Astrocyte (in vitro differentiated cells and primary cell): ENCODE measurements around the gene MRI1. TPM values are rescaled to one million over a fixed set of nuclear protein-coding genes. Genes with fewer than 3 reads are reported as not detected.

ENCODE experiments used
- DNase-seq: peaks from one replicate; pipeline ENCODE4 v3.0.0-alpha.2; 2010; ENCODE audit warnings: low read depth
- FAIRE-seq: peaks from 2 replicates; lab custom pipeline; 2011; peaks lifted over from hg19 to GRCh38; lab: Jason Lieb, UNC
- H2AFZ ChIP-seq: 2 replicates; pipeline ENCODE4 v1.6.0; 2012; ENCODE audit warnings: low read depth, low read length, inconsistent platforms
- H3K27ac ChIP-seq: 2 replicates; pipeline ENCODE4 v1.5.1; 2011; ENCODE audit warnings: low read depth, low read length, inconsistent platforms
- H3K27me3 ChIP-seq: 2 replicates; pipeline ENCODE4 v1.6.0; 2011; ENCODE audit warnings: low read length, inconsistent platforms; ENCODE audit not compliant: insufficient read depth
- H3K36me3 ChIP-seq: 2 replicates; pipeline ENCODE4 v1.5.1; 2011; ENCODE audit warnings: low read length, inconsistent platforms; ENCODE audit not compliant: insufficient read depth
- H3K4me1 ChIP-seq: 2 replicates; pipeline ENCODE4 v1.5.1; 2011; ENCODE audit warnings: low read length, inconsistent platforms; ENCODE audit not compliant: insufficient read depth
- H3K4me2 ChIP-seq: 2 replicates; pipeline ENCODE4 v1.6.0; 2012; ENCODE audit warnings: low read length, inconsistent platforms
- H3K4me3 ChIP-seq: 2 replicates; pipeline ENCODE4 v1.5.1; 2011; ENCODE audit warnings: low read depth, mild to moderate bottlenecking, low read length, inconsistent platforms; ENCODE audit not compliant: insufficient read depth
- H3K79me2 ChIP-seq: 2 replicates; pipeline ENCODE4 v1.6.0; 2012; ENCODE audit warnings: mild to moderate bottlenecking, low read length, inconsistent platforms; ENCODE audit not compliant: insufficient read depth
- H3K9ac ChIP-seq: 2 replicates; pipeline ENCODE4 v1.6.0; 2012; ENCODE audit warnings: mild to moderate bottlenecking, low read length, inconsistent platforms
- H3K9me3 ChIP-seq: 2 replicates; pipeline ENCODE4 v1.5.1; 2012; ENCODE audit warnings: low read depth, mild to moderate bottlenecking, low read length, inconsistent platforms; ENCODE audit not compliant: insufficient read depth
- H4K20me1 ChIP-seq: 2 replicates; pipeline ENCODE4 v1.6.0; 2012; ENCODE audit warnings: low read length, inconsistent platforms; ENCODE audit not compliant: insufficient read depth
- H3K27ac Mint-ChIP-seq: one replicate; pipeline ENCODE4 v1.8.0; 2021; ENCODE audit warnings: mild to moderate bottlenecking, mixed read lengths; ENCODE audit not compliant: unreplicated experiment
- H3K27me3 Mint-ChIP-seq: one replicate; pipeline ENCODE4 v1.8.0; 2021; ENCODE audit warnings: low read depth, mixed read lengths; ENCODE audit not compliant: unreplicated experiment
- H3K36me3 Mint-ChIP-seq: one replicate; pipeline ENCODE4 v1.8.0; 2021; ENCODE audit warnings: low read depth, mixed read lengths; ENCODE audit not compliant: unreplicated experiment
- H3K4me1 Mint-ChIP-seq: one replicate; pipeline ENCODE4 v1.8.0; 2021; ENCODE audit warnings: low read depth, mixed read lengths; ENCODE audit not compliant: unreplicated experiment
- H3K4me3 Mint-ChIP-seq: one replicate; pipeline ENCODE4 v1.8.0; 2021; ENCODE audit warnings: mild to moderate bottlenecking, moderate library complexity, mixed read lengths; ENCODE audit not compliant: unreplicated experiment
- H3K9me3 Mint-ChIP-seq: one replicate; pipeline ENCODE4 v1.8.0; 2021; ENCODE audit warnings: mild to moderate bottlenecking, mixed read lengths; ENCODE audit not compliant: unreplicated experiment
- CTCF ChIP-seq: IDR thresholded peaks from 2 replicates; pipeline ENCODE4 v1.5.1; 2011; ENCODE audit warnings: low read depth, mild to moderate bottlenecking, inconsistent platforms, low read length, moderate library complexity; ENCODE audit not compliant: insufficient read depth
- EZH2 ChIP-seq: IDR thresholded peaks from 2 replicates; pipeline ENCODE4 v1.6.1; 2012; ENCODE audit warnings: mild to moderate bottlenecking, low read length, inconsistent platforms; ENCODE audit not compliant: insufficient read depth
- total RNA-seq: library from RNA; stranded (reverse); gene quantifications from 2 replicates; pipeline ENCODE4 v1.2.1, GENCODE V29; 2021

Gene MRI1
- total RNA-seq, 1 donor from 2014 or later, result 26.6 TPM

GRCh38 chr19:13812544-13812943 lies 48.2 kb downstream of the MRI1 start:
- Histone ChIP-seq H3K4me2 (no peak overlapping the region), H3K4me1 (no peaks in the 10 kb centered on the region), H3K27me3 (no peaks in the 10 kb centered on the region), H3K9ac (no peak overlapping the region), H3K27ac (no peak overlapping the region), H4K20me1 (peaks cover 5% of the 10 kb centered on the region), H2AFZ (no peak overlapping the region), H3K36me3 (peaks cover 5% of the 10 kb centered on the region), H3K9me3 (peaks cover 2% of the 10 kb centered on the region), H3K79me2 (no peaks in the 10 kb centered on the region), H3K4me3 (no peak overlapping the region)
- Mint-ChIP-seq H3K9me3 (peaks cover 1% of the 10 kb centered on the region), H3K4me3 (no peak overlapping the region), H3K4me1 (no peaks in the 10 kb centered on the region), H3K36me3 (peaks cover 13% of the 10 kb centered on the region), H3K27ac (no peak overlapping the region), H3K27me3 (no peaks in the 10 kb centered on the region)
- TF ChIP-seq EZH2 (no peak), CTCF (no peak)
- FAIRE-seq (no peak), DNase-seq (no peak)

GRCh38 chr19:13813147-13813546 lies 48.8 kb downstream of the MRI1 start:
- H3K4me3 Mint-ChIP-seq, result no peak overlapping the region
- TF ChIP-seq EZH2, result no peak
- no peak for TF ChIP-seq CTCF
- Histone ChIP-seq H3K79me2 (no peaks in the 10 kb centered on the region), H3K4me1 (no peaks in the 10 kb centered on the region), H3K27me3 (no peaks in the 10 kb centered on the region), H3K4me2 (no peak overlapping the region), H3K27ac (no peak overlapping the region), H2AFZ (no peak overlapping the region), H4K20me1 (peaks cover 3% of the 10 kb centered on the region), H3K9ac (no peak overlapping the region), H3K9me3 (peaks cover 2% of the 10 kb centered on the region), H3K36me3 (no peaks in the 10 kb centered on the region), H3K4me3 (no peak overlapping the region)
- no peaks in the 10 kb centered on the region for H3K27me3 Mint-ChIP-seq
- H3K36me3 Mint-ChIP-seq, result peaks cover 13% of the 10 kb centered on the region
- no peaks in the 10 kb centered on the region for H3K4me1 Mint-ChIP-seq
- no peak for FAIRE-seq
- peak overlapping the region; percentile 50 for H3K27ac Mint-ChIP-seq
- DNase-seq, result no peak
- peaks cover 1% of the 10 kb centered on the region for H3K9me3 Mint-ChIP-seq

DNA sequence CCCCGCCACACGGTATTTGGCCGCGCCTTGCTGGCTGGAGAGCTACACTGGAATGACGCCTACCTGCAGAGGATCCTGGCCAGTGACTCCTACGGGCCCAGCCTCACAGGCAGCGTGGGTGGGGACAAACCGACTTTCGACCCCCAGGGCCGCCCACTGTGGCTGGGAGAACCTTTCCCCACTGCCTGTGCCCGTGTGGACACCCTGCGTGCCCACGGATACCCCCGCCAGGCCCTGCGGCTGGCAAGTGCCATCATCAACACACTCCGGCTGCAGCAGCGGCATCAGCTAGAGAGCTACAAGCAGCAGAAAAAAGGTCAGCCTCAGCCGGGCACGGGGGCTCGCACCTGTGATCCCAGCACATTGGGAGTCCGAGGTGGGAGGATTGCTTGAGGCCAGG lies 50.2 kb downstream of the MRI1 start:
- H3K9me3 Mint-ChIP-seq, result peaks cover 1% of the 10 kb centered on the region
- H3K36me3 ChIP-seq, result no peaks in the 10 kb centered on the region
- H3K4me1 ChIP-seq, result no peaks in the 10 kb centered on the region
- no peaks in the 10 kb centered on the region for H3K27me3 Mint-ChIP-seq
- no peaks in the 10 kb centered on the region for H3K79me2 ChIP-seq
- H3K4me2 ChIP-seq, result no peak overlapping the region
- H3K4me3 ChIP-seq, result no peak overlapping the region
- no peak for TF ChIP-seq EZH2
- TF ChIP-seq CTCF, result no peak
- DNase-seq (no peak), FAIRE-seq (no peak)
- no peak overlapping the region for H3K27ac Mint-ChIP-seq
- no peak overlapping the region for H3K9ac ChIP-seq
- no peaks in the 10 kb centered on the region for H3K27me3 ChIP-seq
- no peak overlapping the region for H2AFZ ChIP-seq
- peaks cover 3% of the 10 kb centered on the region for H4K20me1 ChIP-seq
- H3K9me3 ChIP-seq, result peaks cover 2% of the 10 kb centered on the region
- peaks cover 11% of the 10 kb centered on the region for H3K36me3 Mint-ChIP-seq
- no peak overlapping the region for H3K4me3 Mint-ChIP-seq
- no peak overlapping the region for H3K27ac ChIP-seq
- no peaks in the 10 kb centered on the region for H3K4me1 Mint-ChIP-seq
